Adrenal gland (tissue), 12 donors: Measurements from ENCODE around the gene NGFR. TPM values are rescaled to one million over a fixed set of nuclear protein-coding genes. Genes with fewer than 3 reads are reported as not detected.
"Not testable (repeated sequence)": the region's sequence is repeated elsewhere in the genome, so short reads cannot be mapped to it uniquely, and the experiment has no call there.

Source experiments
- DNase-seq, 7 donors: peaks; one replicate each; pipeline ENCODE4 v3.0.0-alpha.2; 2019 to 2020
- H3K27ac ChIP-seq, 5 donors: fragments of 200-600 bp; sonication (generic) in 4 of 5; 1 replicate in 3 of 5; 2 replicates in 2 of 5; pipeline versions ENCODE4 v1.5.1 to v1.8.0; 2016 to 2020; ENCODE audit warnings: mild to moderate bottlenecking in 1 of 5
- H3K27me3 ChIP-seq: fragments of 200-600 bp; 2 replicates; pipeline ENCODE4 v1.8.0; 2021
- H3K36me3 ChIP-seq, 2 donors: fragments of 200-600 bp; replicated peaks in 1 of 2; 1 replicate in 1 of 2; 2 replicates in 1 of 2; pipeline versions ENCODE4 v1.5.1 to v1.8.0; 2018 to 2022
- H3K4me1 ChIP-seq, 2 donors: fragments of 200-600 bp; replicated peaks in 1 of 2; 1 replicate in 1 of 2; 2 replicates in 1 of 2; pipeline versions ENCODE4 v1.5.1 to v1.8.0; 2018 to 2021
- H3K4me3 ChIP-seq, 4 donors: fragments of 200-600 bp; sonication (generic) in 3 of 4; one replicate each; pipeline ENCODE4 v1.5.1; 2016 to 2018
- H3K9me3 ChIP-seq, 3 donors: fragments of 200-600 bp; sonication (generic) in 1 of 3; replicated peaks in 1 of 3; 1 replicate in 2 of 3; 2 replicates in 1 of 3; pipeline versions ENCODE4 v1.5.1 to v1.8.0; 2016 to 2021
- POLR2A ChIP-seq, 2 donors: fragments of 450-650 bp; IDR thresholded peaks; one replicate each; pipeline ENCODE4 v1.6.1; 2017; ENCODE audit warnings: antibody characterized with exemption in 2 of 2, mild to moderate bottlenecking in 2 of 2, moderate library complexity in 1 of 2
- WGBS, 4 donors: extraction: QIAGEN DNeasy Blood & Tissue Kit in 2 of 4; methylation state at CpG; one replicate each; pipeline versions ENCODE4 v1.1.5 to v1.1.7; 2013 to 2017; 5-methylcytosine and 5-hydroxymethylcytosine counted together
- intact Hi-C, 2 donors: fragments of 100-400 bp; cut with DNase I; formaldehyde crosslinking; loops; one replicate each; pipeline versions ENCODE4 v1.14.1 to v1.15.0; 2022 to 2023
- polyA plus RNA-seq, 3 donors: library from polyadenylated mRNA; stranded (reverse); fragments of 200-250 nt in 2 of 3; fragments of 350-450 nt in 1 of 3; fragmentation: Illumina TruSeq in 1 of 3; extraction: RNeasy Lipid Tissue Mini Kit (QIAGEN cat#74804) in 1 of 3; gene quantifications; one replicate each; pipeline ENCODE4 v1.2.3, GENCODE V29; 2013 to 2014
- total RNA-seq, 9 donors: library from RNA; depleted of rRNA in 4 of 9; stranded (reverse); fragments of >200 nt in 4 of 9; fragments of 120-200 nt in 1 of 9; fragmentation: NEBNext Ultra II Directional in 1 of 9; extraction: Animal tissue kit (Norgen Biotek cat#: 25700) in 1 of 9; gene quantifications; one replicate each; pipeline versions ENCODE4 v1.1.0 to v1.2.4, GENCODE V29; 2013 to 2023
- TF ChIP-seq, protein P1 (sequence below), 6 experiments: fragments of 450-650 bp in 4 of 6; fragments of 200-600 bp in 2 of 6; sonication (generic) in 1 of 6; IDR thresholded peaks; 1 replicate in 5 of 6; 2 replicates in 1 of 6; pipeline versions ENCODE4 v1.5.1 to v1.8.0; 2016 to 2021; ENCODE audit warnings: antibody characterized with exemption in 6 of 6, mild to moderate bottlenecking in 2 of 6, moderate library complexity in 1 of 6
- donor health status: healthy with polysubstance abuse.
- donor health status: Bipolar disorder and iron deficiency.
- donor health status: DM: yes; HTN: yes; CAD: no.
- donor health status: DM: no; HTN: no; CAD: no.
- donor health status: DM: no; HTN: no; CAD: no.
- donor health status: DM: yes; HTN: yes; CAD: no.

The NGFR gene
- total and polyA plus RNA-seq, 12 donors = 4.2 to 77.8 (median 25.9) TPM

DNA sequence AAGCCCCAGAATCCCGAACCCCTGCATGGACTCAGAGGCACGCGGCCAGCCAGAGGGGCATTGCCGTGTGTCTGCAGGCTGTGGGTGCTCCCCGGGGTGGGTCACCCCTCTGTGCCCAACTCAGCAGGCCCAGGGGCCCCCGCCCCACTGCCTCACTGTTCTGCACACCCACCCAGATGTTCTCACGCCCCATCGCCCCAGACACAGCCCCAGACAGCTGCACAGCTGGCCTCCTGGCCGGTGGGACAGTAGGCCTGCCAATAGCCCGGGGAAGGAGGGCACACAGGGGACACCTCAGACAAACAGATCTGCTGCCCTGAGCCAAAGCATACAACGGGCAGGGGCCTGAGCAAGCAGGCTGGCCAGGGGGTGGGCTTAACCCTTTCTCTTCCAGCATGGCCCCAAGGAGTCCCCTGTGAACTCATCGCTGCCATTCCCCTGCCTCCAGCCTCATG, 53.0 kb downstream of the NGFR start:
- no peaks in the 10 kb centered on the region for H3K36me3 ChIP-seq
- TF ChIP-seq, protein P1, sequence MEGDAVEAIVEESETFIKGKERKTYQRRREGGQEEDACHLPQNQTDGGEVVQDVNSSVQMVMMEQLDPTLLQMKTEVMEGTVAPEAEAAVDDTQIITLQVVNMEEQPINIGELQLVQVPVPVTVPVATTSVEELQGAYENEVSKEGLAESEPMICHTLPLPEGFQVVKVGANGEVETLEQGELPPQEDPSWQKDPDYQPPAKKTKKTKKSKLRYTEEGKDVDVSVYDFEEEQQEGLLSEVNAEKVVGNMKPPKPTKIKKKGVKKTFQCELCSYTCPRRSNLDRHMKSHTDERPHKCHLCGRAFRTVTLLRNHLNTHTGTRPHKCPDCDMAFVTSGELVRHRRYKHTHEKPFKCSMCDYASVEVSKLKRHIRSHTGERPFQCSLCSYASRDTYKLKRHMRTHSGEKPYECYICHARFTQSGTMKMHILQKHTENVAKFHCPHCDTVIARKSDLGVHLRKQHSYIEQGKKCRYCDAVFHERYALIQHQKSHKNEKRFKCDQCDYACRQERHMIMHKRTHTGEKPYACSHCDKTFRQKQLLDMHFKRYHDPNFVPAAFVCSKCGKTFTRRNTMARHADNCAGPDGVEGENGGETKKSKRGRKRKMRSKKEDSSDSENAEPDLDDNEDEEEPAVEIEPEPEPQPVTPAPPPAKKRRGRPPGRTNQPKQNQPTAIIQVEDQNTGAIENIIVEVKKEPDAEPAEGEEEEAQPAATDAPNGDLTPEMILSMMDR (IDR thresholded peaks at IDR 0.05) = no peak
- TF ChIP-seq POLR2A (IDR thresholded peaks at IDR 0.05) = no peak
- no peak overlapping the region for H3K4me3 ChIP-seq
- peak overlapping the region in 1 of 5 donors; percentile 40 for H3K27ac ChIP-seq
- H3K27me3 ChIP-seq = no peaks in the 10 kb centered on the region
- H3K9me3 ChIP-seq = no peaks in the 10 kb centered on the region
- 60 to 69% (median 64%) methylated on average over 10 to 12 of the region's 12 CpGs for WGBS, 4 donors
- no peaks in the 10 kb centered on the region for H3K4me1 ChIP-seq
- intact Hi-C loops = loop anchor here in 1 of 2 donors (2.0 kb wide), 1 partner anchor 51 kb away; no protein-coding TSS in a partner anchor
- no peak for DNase-seq

DNA sequence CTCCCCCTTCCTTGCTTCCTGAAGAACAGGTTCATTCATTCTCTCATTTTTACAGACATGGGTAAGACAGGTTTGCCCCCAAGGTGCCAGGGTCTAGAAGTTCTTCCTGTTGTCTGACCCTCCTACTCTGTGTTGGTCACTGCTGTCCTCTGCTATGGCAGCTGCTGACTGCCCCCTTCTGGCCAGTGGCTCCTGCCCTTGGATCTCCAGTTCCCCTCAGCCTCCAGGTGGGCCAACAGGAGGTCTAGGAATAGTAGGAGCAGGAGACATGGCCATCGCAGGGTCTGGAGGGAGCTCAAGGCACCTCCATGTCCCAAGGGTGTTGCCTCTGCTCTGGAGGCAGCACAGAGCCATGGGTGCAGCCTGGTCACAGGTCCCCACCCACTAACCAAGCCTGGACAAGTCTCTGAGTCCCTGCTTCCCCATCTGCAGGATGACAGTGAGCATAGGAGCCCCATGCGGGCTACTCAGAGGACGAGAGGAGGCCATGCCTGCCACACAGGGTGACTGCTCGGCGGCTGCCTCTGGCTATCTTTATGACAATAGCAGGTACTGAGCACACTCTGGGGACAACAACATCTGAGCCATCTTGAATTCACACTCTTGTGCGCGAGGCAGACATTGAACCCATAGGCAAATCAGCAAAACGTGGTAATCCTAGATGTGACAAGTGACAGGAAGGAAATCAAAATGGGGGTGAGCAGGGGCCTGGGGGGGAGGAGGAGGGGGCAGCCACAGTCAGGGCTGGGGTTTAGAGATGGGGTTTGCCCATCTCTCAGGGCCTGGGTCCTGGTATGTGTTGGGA, 53.6 kb downstream of the NGFR start:
- TF ChIP-seq, protein P1 (IDR thresholded peaks at IDR 0.05) = peak; percentile 26 to 57 (median 48)
- TF ChIP-seq POLR2A (IDR thresholded peaks at IDR 0.05) = no peak
- intact Hi-C loops = loop anchor here in 1 of 2 donors (2.0 kb wide), 1 partner anchor 52 kb away; no protein-coding TSS in a partner anchor

DNA sequence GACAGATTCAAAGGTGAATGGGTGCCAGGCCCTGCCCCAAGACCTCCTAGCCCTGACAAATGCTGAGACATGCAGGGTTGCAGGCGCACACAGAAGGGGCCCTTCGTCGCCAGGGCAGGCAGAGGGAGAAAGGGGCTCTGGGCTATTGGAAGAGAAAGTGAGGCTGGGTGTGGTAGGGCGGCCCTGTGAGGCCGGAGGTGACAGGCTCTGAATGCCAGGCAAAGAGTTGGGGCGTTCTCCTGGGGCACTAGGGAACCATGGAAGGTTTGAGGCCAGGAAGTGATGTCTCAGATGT, 54.2 kb downstream of the NGFR start:
- DNase-seq = no peak
- Histone ChIP-seq H3K4me3 (no peak overlapping the region), H3K36me3 (no peaks in the 10 kb centered on the region), H3K9me3 (no peaks in the 10 kb centered on the region), H3K27me3 (no peaks in the 10 kb centered on the region), H3K4me1 (no peaks in the 10 kb centered on the region), H3K27ac (no peak overlapping the region)
- 72 to 95% (median 89%) methylated on average over 3 to 6 of the region's 6 CpGs for WGBS, 4 donors
- TF ChIP-seq POLR2A (IDR thresholded peaks at IDR 0.05) = no peak
- TF ChIP-seq, protein P1 (IDR thresholded peaks at IDR 0.05) = no peak
- intact Hi-C loops = loop anchor here in 1 of 2 donors (2.0 kb wide), 1 partner anchor 52 kb away; no protein-coding TSS in a partner anchor

More for the DNA sequence above, 53.6 kb downstream of the NGFR start:
- peak in 3 of 7 donors; percentile 41 to 66 (median 61) for DNase-seq
- Histone ChIP-seq H3K27me3 (no peaks in the 10 kb centered on the region), H3K9me3 (no peaks in the 10 kb centered on the region), H3K4me1 (no peaks in the 10 kb centered on the region), H3K4me3 (no peak overlapping the region), H3K27ac (no peak overlapping the region), H3K36me3 (no peaks in the 10 kb centered on the region)
- 72 to 82% (median 77%) methylated on average over 4 to 8 of the region's 8 CpGs for WGBS, 4 donors

DNA sequence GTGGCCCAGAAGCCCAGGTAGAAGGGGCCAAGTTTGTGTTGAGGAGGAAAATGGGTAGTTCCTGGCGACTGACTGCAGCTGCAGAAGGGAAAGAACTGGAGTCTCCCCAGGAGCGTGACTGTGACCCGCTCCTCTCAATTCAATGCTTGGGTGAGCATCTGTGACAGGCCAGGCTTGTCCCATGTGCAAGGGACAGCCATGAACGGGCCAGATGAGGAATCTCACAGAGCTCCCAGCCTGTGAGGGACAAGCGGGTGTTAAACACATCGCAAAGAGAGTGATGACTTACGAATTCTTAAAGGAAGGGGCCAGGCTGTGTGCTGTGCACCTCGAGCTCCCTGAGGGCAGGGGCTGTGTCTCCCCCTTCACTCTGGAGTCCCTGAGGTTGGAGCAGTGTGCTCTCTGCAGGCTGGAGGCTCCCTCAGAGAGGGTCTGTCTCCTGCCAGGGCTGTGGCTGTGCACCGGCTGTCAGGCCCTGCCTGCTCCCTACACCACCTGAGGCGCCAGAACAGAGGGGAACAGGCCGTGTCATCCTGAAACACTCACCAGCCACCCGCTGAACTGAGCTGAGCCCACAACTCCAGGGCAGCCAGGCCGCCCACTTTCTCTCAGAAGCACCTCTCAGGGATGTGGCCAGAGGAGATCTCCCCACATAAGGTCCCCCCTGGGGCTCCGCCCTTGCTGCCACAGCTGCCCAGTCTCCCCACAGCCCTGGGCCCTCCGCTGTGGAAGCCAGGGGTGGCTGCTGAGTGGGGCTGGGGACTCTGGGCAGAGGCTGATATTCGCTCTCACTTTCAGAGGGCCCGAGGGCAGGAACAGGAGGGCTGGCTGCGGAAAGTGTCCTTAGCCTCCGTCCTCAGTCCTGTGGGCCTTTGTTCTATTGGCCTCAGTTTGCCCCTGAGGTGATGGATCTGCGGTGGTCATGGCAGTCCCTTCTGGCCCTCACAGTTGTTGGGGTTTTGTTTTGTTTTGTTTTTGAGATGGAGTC, 54.9 kb downstream of the NGFR start:
- H3K4me3 ChIP-seq = no peak overlapping the region
- no peaks in the 10 kb centered on the region for H3K36me3 ChIP-seq
- no peak for DNase-seq
- H3K4me1 ChIP-seq = no peaks in the 10 kb centered on the region
- no peak overlapping the region for H3K27ac ChIP-seq
- WGBS, 4 donors = 82 to 93% (median 90%) methylated on average over 14 to 20 of the region's 20 CpGs
- no peak for TF ChIP-seq POLR2A (IDR thresholded peaks at IDR 0.05)
- TF ChIP-seq, protein P1 (IDR thresholded peaks at IDR 0.05) = no peak
- intact Hi-C loops = loop anchor here (2.0 to 10.0 kb wide), 5 partner anchors 53 to 145 kb away; partner anchors contain the start of gene NGFR (in 1 of the 2)
- H3K9me3 ChIP-seq = no peaks in the 10 kb centered on the region
- H3K27me3 ChIP-seq = no peaks in the 10 kb centered on the region

DNA sequence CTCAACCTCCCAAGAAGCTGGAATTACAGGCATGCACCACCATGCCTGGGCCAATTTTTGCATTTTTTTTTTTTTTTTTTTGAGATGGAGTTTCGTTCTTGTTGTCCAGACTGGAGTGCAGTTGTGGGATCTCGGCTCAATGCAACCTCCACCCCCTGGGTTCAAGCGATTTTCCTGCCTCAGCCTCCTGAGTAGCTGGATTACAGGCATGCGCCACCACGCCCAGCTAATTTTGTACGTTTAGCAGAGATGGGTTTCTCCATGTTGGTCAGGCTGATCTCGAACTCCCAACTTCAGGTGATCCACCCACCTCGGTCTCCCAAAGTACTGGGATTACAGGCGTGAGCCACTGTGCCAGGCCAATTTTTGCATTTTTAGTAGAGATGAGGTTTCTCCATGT, 55.7 kb downstream of the NGFR start:
- not testable (repeated sequence) for H3K27me3 ChIP-seq, DNase-seq, H3K27ac ChIP-seq, H3K36me3 ChIP-seq, H3K4me1 ChIP-seq, H3K4me3 ChIP-seq, H3K9me3 ChIP-seq
- intact Hi-C loops = loop anchor here (2.0 to 10.0 kb wide), 4 partner anchors 56 to 146 kb away; partner anchors contain the start of gene NGFR (in 1 of the 2)
- WGBS, 4 donors = 86 to 92% (median 90%) methylated on average over 9 of the region's 9 CpGs
